SKM-1 treated with dmso at 0.1 percent for 144 hours (cell line): ENCODE measurements around the gene SPSB2.

Source experiments
- DNase-seq: peaks from one replicate; lab custom pipeline; 2025; ENCODE audit not compliant: unreplicated experiment; lab: John Stamatoyannopoulos, UW

The SPSB2 gene

DNA sequence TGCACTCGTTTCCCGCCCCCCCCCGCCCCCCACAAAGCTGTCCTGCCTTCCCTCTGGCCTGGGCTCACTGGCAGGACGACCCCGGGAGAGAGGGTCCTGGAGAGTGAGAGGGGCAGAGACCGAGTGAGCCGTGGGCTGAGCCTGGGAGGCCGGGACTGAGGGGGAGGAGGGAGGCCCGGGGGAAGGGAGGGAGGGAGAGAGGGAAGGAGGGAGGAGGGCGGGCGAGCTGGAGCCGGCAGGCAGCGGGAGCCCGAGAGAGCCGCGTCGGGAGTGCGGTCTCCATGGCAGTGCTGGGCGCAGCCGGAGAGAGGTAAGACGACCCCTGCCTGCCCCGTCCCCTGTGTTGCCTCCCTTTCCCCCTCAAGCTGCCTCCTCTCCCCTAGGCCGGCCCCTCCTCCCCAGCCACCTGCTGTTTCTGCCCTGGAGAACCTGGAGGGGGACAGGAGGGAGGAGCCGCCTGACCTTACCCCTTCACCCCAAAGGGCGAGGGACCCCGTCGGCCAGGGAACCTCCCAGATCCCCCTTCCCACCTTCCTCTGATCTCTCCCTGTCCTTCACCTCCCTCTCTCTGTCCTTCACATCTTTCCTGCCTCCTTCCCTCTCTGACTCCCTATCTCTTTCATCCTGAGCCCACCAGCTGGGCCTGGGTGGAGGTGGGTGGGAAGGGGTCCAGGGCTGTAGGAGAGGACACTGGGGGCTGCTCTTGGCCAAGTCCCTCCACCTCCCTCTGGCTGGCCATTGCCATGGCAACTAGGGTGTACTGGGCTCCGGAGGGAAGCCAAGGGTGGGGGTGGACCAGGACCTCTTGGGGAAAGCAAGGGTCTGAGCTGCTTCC is 51.3 kb downstream of the SPSB2 start, which contains the start of gene GPR162:
Gene GPR162, plus strand, starts transcription at position 231 of the 835 bp plus-strand sequence. CDS start 2,078 bp downstream, outside the sequence.
- no peak for DNase-seq
